ENCODE results near the gene TRDN.

The TRDN gene, protein sequence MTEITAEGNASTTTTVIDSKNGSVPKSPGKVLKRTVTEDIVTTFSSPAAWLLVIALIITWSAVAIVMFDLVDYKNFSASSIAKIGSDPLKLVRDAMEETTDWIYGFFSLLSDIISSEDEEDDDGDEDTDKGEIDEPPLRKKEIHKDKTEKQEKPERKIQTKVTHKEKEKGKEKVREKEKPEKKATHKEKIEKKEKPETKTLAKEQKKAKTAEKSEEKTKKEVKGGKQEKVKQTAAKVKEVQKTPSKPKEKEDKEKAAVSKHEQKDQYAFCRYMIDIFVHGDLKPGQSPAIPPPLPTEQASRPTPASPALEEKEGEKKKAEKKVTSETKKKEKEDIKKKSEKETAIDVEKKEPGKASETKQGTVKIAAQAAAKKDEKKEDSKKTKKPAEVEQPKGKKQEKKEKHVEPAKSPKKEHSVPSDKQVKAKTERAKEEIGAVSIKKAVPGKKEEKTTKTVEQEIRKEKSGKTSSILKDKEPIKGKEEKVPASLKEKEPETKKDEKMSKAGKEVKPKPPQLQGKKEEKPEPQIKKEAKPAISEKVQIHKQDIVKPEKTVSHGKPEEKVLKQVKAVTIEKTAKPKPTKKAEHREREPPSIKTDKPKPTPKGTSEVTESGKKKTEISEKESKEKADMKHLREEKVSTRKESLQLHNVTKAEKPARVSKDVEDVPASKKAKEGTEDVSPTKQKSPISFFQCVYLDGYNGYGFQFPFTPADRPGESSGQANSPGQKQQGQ

DNA sequence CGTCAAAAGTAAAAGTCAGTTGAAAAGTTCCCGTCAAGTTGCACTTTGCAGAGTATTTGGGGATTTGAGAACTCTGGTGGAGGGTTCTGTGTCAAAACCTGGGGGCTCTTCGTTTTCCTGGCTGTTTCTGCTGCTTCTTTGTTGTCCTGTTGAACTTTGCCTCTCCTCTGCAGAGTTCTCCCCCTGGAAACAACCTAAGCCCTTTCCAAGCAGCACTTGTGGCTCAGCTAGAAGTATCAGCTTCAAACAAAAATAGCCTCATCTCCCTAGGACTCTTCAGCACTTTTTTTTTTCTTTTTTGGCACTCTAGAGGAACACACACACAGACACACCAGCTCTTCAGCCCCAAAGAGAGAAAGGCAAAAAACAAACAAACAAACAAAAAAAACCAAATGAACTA is at the start of gene TRDN:
TSS of gene TRDN (minus strand) at position 169 of the 400 bp plus-strand sequence. CDS start 175 bp downstream, outside the sequence.
- FAIRE-seq: no peak

- no peak for FAIRE-seq
Observed at GRCh38 chr6:123681957-123682462, 45.3 kb upstream of the TRDN start.

GRCh38 chr6:123677897-123678296 is 41.1 kb upstream of the TRDN start:
- FAIRE-seq: no peak

- no peak for FAIRE-seq
Observed at GRCh38 chr6:123676793-123677192, 40.0 kb upstream of the TRDN start.

GRCh38 chr6:123668965-123669591 is 32.3 kb upstream of the TRDN start:
- FAIRE-seq: no peak

DNA sequence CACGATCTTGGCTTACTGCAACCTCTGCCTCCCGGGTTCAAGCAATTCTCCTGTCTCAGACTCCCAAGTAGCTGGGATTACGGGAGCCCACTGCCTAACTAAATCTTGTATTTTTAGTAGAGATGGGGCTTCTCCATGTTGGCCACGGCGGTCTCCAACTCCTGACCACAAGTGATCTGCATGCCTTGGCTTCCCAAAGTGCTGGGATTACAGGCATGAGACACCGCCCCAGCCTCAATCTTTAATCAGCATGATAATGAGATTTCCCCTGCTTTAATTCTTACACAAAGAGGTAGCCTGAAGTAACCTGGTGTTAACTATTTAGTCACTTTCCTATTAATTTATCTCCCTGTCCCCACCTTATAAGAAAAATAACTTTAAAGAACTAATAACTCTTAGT is 31.3 kb upstream of the TRDN start:
- no peak for FAIRE-seq

- FAIRE-seq: no peak
Observed at GRCh38 chr6:123663436-123663835, 26.7 kb upstream of the TRDN start.

DNA sequence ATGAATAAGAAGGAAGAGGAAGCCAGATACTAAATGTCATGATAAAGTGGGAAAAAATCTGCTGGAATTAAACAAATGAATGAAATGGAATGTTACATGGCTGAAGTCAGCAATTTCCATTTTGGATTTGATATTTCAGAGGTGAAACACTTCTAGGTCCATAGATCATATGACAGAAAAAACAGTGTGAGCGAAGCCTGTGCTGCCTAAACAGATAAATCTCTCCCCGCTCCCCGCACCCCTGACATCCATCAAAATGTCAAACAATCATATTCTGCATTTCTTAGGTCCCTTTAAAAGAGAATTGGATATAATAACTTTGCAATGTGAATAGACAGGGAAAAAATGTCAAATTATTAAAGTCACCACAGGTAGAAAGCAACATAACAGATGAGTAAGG is 26.0 kb upstream of the TRDN start:
- no peak for FAIRE-seq

- no peak for FAIRE-seq
Observed at GRCh38 chr6:123661105-123661891, 24.5 kb upstream of the TRDN start.

GRCh38 chr6:123659960-123660748 is 23.4 kb upstream of the TRDN start:
- no peak for FAIRE-seq

DNA sequence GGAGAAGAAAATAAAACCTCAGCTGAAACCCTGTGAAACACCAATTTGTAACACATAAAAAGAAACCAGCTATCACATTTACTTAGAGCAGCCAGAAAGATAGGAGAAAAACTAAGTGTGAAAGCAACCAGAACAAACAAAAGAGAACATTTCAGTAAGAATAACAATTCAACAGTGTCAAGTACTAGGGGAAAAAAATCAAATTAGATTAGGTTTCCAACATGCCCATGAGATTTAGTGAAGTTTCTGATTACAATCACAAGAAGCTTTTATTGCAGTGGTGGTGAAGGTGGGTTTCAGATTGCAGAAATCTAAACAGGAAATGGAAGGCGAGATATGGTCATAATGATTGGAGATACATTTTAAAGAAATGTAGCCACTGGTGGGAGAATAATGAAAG is 22.1 kb upstream of the TRDN start:
- no peak for FAIRE-seq

DNA sequence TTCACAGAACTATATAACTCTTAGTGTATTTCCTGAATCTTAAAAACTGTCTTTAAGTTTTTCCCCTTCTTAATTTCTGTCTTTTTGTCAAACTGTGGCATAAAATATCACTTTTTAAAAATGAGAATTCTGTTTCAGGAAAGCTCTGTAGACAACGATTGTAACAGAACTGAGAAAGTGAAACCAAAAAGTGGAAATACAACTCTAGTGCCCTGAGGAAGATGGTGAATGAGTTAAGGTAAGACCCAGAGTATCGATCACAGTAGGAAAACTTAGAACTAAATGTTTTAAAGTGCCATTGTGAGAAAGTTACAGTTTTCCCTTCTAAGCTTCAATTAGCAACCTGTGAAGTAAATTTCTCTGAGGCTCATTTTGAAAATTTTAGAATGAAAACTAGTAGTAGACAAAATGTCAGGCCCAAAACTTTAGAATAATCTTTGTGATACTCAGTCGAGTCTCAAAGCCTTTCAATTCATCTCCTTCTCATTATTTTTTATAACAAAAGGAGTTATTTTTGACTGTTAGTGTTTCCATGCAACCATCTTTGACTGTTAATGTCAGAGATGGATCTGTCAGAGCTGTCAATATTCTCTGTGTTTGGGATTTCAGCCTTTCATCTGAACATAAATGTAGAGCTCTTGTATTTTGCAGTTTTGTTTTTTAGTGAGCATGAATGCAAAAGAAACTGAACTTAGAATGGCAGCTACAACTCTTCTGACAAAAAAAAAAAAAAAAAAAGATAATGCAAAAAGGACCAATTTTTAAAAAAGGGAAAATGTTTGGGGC is 19.0 kb upstream of the TRDN start:
- no peak for FAIRE-seq

- FAIRE-seq: no peak
Observed at GRCh38 chr6:123648723-123649122, 12.0 kb upstream of the TRDN start.

GRCh38 chr6:123648020-123648580 is 11.3 kb upstream of the TRDN start:
- FAIRE-seq: no peak

- no peak for FAIRE-seq
Observed at GRCh38 chr6:123641497-123641896, 4.7 kb upstream of the TRDN start.

DNA sequence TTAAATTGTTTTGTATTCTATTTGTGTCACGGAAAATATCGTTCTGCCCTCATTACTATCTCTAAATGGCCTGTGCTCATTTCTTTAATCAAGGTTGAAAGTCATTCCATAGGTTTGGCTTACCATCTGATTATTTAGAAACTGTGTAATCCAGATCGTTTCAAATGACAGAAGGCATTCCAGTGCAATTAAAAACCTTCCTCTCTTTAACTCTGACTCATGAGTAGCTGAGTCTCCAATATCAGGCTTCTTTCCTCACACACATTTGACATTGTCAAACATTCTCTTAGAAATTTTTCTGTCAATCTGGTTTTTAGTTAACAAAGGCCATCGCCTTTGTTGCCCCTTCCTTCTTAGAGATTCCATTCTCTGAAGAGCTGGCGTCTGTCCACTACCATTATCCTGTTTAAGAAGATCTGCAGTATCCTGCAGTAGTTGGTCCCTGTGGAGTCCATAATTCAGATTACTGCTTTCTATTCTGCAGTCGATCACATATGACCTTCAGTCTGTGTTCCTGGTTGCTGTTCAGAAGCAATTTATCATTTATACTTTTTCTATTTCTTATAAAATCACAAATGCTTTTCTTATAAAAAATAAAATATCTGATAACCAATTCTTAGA is 3.9 kb upstream of the TRDN start:
- no peak for FAIRE-seq

- no peak for FAIRE-seq
Observed at GRCh38 chr6:123638865-123639264, 2.1 kb upstream of the TRDN start.

GRCh38 chr6:123636282-123636681 is 468 bp downstream of the TRDN start:
- no peak for FAIRE-seq

- no peak for FAIRE-seq
Observed at GRCh38 chr6:123635567-123635966, 1.2 kb downstream of the TRDN start.

GRCh38 chr6:123635144-123635543 is 1.6 kb downstream of the TRDN start:
- FAIRE-seq: no peak
